HEK293 (cell line): ENCODE results near the gene PLCB1.

Experiments
- CTCF ChIA-PET: fragments of 350-600 bp; formaldehyde crosslinking; extraction: SDS; loops from one replicate; lab custom pipeline; 2021; ENCODE audit warnings: antibody characterized with exemption; lab: Yijun Ruan, JAX
- POLR2A ChIA-PET: fragments of 300-600 bp; formaldehyde crosslinking; extraction: SDS; loops from one replicate; lab custom pipeline; 2020; ENCODE audit warnings: antibody characterized with exemption, inconsistent platforms; lab: Yijun Ruan, JAX
- H3K27ac ChIP-seq: fragments of 200-500 bp; sonication (Bioruptor generic); 2 replicates; pipeline ENCODE4 v1.5.1; 2014; ENCODE audit warnings: low read depth, low read length, control low read depth, inconsistent platforms; ENCODE audit errors: extremely low read depth
- H3K36me3 ChIP-seq, 2 experiments: fragments of 200-500 bp in 1 of 2; sonication (Bioruptor generic) in 1 of 2; 1 replicate in 1 of 2; 2 replicates in 1 of 2; pipeline ENCODE4 v1.5.1; 2014 to 2017; ENCODE audit warnings: inconsistent platforms in 2 of 2, low read length in 2 of 2; ENCODE audit not compliant: control insufficient read depth in 2 of 2, insufficient read depth in 1 of 2
- H3K4me1 ChIP-seq: fragments of 200-500 bp; sonication (Bioruptor generic); 2 replicates; pipeline ENCODE4 v1.5.1; 2014; ENCODE audit warnings: mild to moderate bottlenecking, low read length, inconsistent platforms; ENCODE audit not compliant: control insufficient read depth, insufficient read depth
- H3K4me3 ChIP-seq: 2 replicates; pipeline ENCODE4 v1.5.1; 2011; ENCODE audit warnings: low read depth, mild to moderate bottlenecking, control low read depth, low read length, moderate library complexity
- H3K9me3 ChIP-seq: fragments of 200-500 bp; sonication (Bioruptor generic); 2 replicates; pipeline ENCODE4 v1.5.1; 2014; ENCODE audit warnings: low read depth, low read length, inconsistent platforms; ENCODE audit not compliant: control insufficient read depth, insufficient read depth
- CTCF ChIP-seq: fragments of 450-650 bp; formaldehyde crosslinking; IDR thresholded peaks from 2 replicates; pipeline ENCODE4 v1.5.1; 2016; ENCODE audit warnings: missing biosample characterization, missing genetic modification characterization
- KLF1 ChIP-seq: fragments of 450-650 bp; formaldehyde crosslinking; IDR thresholded peaks from 2 replicates; pipeline ENCODE4 v1.5.1; 2016; ENCODE audit warnings: missing biosample characterization, missing genetic modification characterization
- OVOL3 ChIP-seq: fragments of 450-650 bp; formaldehyde crosslinking; IDR thresholded peaks from 2 replicates; pipeline ENCODE4 v1.5.1; 2016; ENCODE audit warnings: missing biosample characterization, missing genetic modification characterization
- PATZ1 ChIP-seq: fragments of 450-650 bp; formaldehyde crosslinking; IDR thresholded peaks from 2 replicates; pipeline ENCODE4 v1.5.1; 2016; ENCODE audit warnings: missing biosample characterization, missing genetic modification characterization
- PRDM1 ChIP-seq: fragments of 450-650 bp; formaldehyde crosslinking; IDR thresholded peaks from 2 replicates; pipeline ENCODE4; 2016; ENCODE audit warnings: missing biosample characterization, missing genetic modification characterization
- TSHZ1 ChIP-seq: fragments of 450-650 bp; formaldehyde crosslinking; IDR thresholded peaks from 2 replicates; pipeline ENCODE4 v1.5.1; 2016; ENCODE audit warnings: missing biosample characterization, missing genetic modification characterization, borderline replicate concordance
- ZBTB49 ChIP-seq: fragments of 450-650 bp; formaldehyde crosslinking; IDR thresholded peaks from 2 replicates; pipeline ENCODE4 v1.5.1; 2016; ENCODE audit warnings: missing biosample characterization, missing genetic modification characterization, low read depth
- ZBTB7A ChIP-seq: fragments of 450-650 bp; formaldehyde crosslinking; IDR thresholded peaks from 2 replicates; pipeline ENCODE4 v1.5.1; 2016; ENCODE audit warnings: low read depth, missing biosample characterization, missing genetic modification characterization
- ZEB2 ChIP-seq: fragments of 450-650 bp; formaldehyde crosslinking; IDR thresholded peaks from 2 replicates; pipeline ENCODE4 v1.5.1; 2016; ENCODE audit warnings: missing biosample characterization, missing genetic modification characterization
- ZNF148 ChIP-seq: fragments of 450-650 bp; formaldehyde crosslinking; IDR thresholded peaks from 2 replicates; pipeline ENCODE4 v1.5.0; 2017; ENCODE audit warnings: missing biosample characterization, missing genetic modification characterization, borderline replicate concordance
- ZNF155 ChIP-seq: fragments of 450-650 bp; formaldehyde crosslinking; IDR thresholded peaks from 2 replicates; pipeline ENCODE4 v1.5.1; 2016; ENCODE audit warnings: missing biosample characterization, missing genetic modification characterization
- ZNF18 ChIP-seq: fragments of 450-650 bp; formaldehyde crosslinking; IDR thresholded peaks from 2 replicates; pipeline ENCODE4 v1.5.1; 2016; ENCODE audit warnings: missing biosample characterization, missing genetic modification characterization
- ZNF302 ChIP-seq: fragments of 450-650 bp; formaldehyde crosslinking; IDR thresholded peaks from 2 replicates; pipeline ENCODE4 v1.5.1; 2016; ENCODE audit warnings: missing biosample characterization, missing genetic modification characterization, low read depth
- ZNF350 ChIP-seq: fragments of 450-650 bp; formaldehyde crosslinking; IDR thresholded peaks from 2 replicates; pipeline ENCODE4 v1.5.0; 2017; ENCODE audit warnings: missing biosample characterization, mild to moderate bottlenecking, missing genetic modification characterization
- ZNF391 ChIP-seq: fragments of 450-650 bp; formaldehyde crosslinking; IDR thresholded peaks from 2 replicates; pipeline ENCODE4 v1.5.1; 2016; ENCODE audit warnings: low read depth, missing biosample characterization, missing genetic modification characterization, borderline replicate concordance
- ZNF514 ChIP-seq: fragments of 450-650 bp; formaldehyde crosslinking; IDR thresholded peaks from 2 replicates; pipeline ENCODE4 v1.5.1; 2016; ENCODE audit warnings: missing biosample characterization, missing genetic modification characterization
- ZNF654 ChIP-seq: fragments of 450-650 bp; formaldehyde crosslinking; IDR thresholded peaks from 2 replicates; pipeline ENCODE4 v1.5.1; 2016; ENCODE audit warnings: low read depth, missing biosample characterization, missing genetic modification characterization
- ZNF776 ChIP-seq: fragments of 450-650 bp; formaldehyde crosslinking; IDR thresholded peaks from 2 replicates; pipeline ENCODE4 v1.5.0; 2017; ENCODE audit warnings: missing biosample characterization, missing genetic modification characterization, borderline replicate concordance

PLCB1 gene

GRCh38 chr20:8512003-8512402, 379.9 kb downstream of the PLCB1 start:
- Histone ChIP-seq H3K4me1 (no peaks in the 10 kb centered on the region; the same call in 1 of the 2 replicates), H3K9me3 (no peaks in the 10 kb centered on the region), H3K4me3 (no peak overlapping the region), H3K36me3 (no peaks in the 10 kb centered on the region), H3K27ac (no peak overlapping the region)
- CTCF ChIA-PET, result interaction anchor here (0.6 to 0.8 kb wide), 3 partner anchors 13 to 144 kb away, joined by 3 to 5 read pairs (median 5); no protein-coding TSS in a partner anchor
- POLR2A ChIA-PET, result no interaction called here
- TF ChIP-seq ZNF18 (tag by site-specific recombination) (no peak), ZNF302 (tag by site-specific recombination) (no peak), ZNF654 (no peak), TSHZ1 (no peak), ZNF350 (tag by site-specific recombination) (no peak), ZNF391 (no peak), CTCF (tag by site-specific recombination) (no peak), KLF1 (tag by site-specific recombination) (no peak), ZBTB7A (tag by site-specific recombination) (no peak), ZNF514 (tag by site-specific recombination) (no peak), OVOL3 (tag by site-specific recombination) (no peak), ZNF155 (tag by site-specific recombination) (no peak), ZBTB49 (tag by site-specific recombination) (no peak), ZNF776 (tag by site-specific recombination) (no peak), PATZ1 (no peak), ZEB2 (tag by site-specific recombination) (no peak), ZNF148 (no peak), PRDM1 (tag by site-specific recombination) (no peak)
